A549 (cell line): ENCODE data around the gene TDRD1. TPM values are rescaled to one million over a fixed set of nuclear protein-coding genes. Genes with fewer than 3 reads are reported as not detected.

Experiments
- ATAC-seq, 2 experiments: fragments of 200-7000 bp in 1 of 2; fragments of >200 bp in 1 of 2; cut with Nextera tagmentation in 1 of 2; cut with Tn5 transposase in 1 of 2; 3 replicates each; pipeline versions ENCODE4 v1.8.0 to v1.9.1; 2018 to 2020; ENCODE audit warnings: mild to moderate bottlenecking in 1 of 2, moderate library complexity in 1 of 2
- CTCF ChIA-PET: fragments of 300-600 bp; sonication (Branson Sonifier 250); formaldehyde crosslinking; extraction: SDS; loops from one replicate; lab custom pipeline; 2021; ENCODE audit warnings: antibody characterized with exemption, inconsistent platforms; lab: Yijun Ruan, JAX
- POLR2A ChIA-PET: fragments of 350-600 bp; formaldehyde crosslinking; extraction: SDS; loops from one replicate; lab custom pipeline; 2021; ENCODE audit warnings: antibody characterized with exemption, inconsistent platforms; lab: Yijun Ruan, JAX
- DNase-seq, 2 experiments: peaks; one replicate each; pipeline versions ENCODE4 v3.0.0 to v3.0.0-alpha.2; 2011 to 2016; ENCODE audit warnings: low read depth in 1 of 2, low spot score in 1 of 2
- FAIRE-seq: peaks from 2 replicates; lab custom pipeline; 2011; peaks lifted over from hg19 to GRCh38; lab: Jason Lieb, UNC
- H3K27ac ChIP-seq, 2 experiments: fragments of >200 bp; sonication (Bioruptor Twin); formaldehyde crosslinking; 3 replicates each; pipeline ENCODE4 v1.5.1; 2016 to 2017
- H3K4me1 ChIP-seq: fragments of >200 bp; sonication (Bioruptor Twin); formaldehyde crosslinking; 3 replicates; pipeline ENCODE4 v1.6.1; 2016
- H3K4me2 ChIP-seq: fragments of >200 bp; sonication (Bioruptor Twin); formaldehyde crosslinking; 3 replicates; pipeline ENCODE4 v1.6.1; 2016
- H3K4me3 ChIP-seq: fragments of >200 bp; sonication (Bioruptor Twin); formaldehyde crosslinking; 3 replicates; pipeline ENCODE4 v1.5.1; 2016
- H3K9me3 ChIP-seq: fragments of >200 bp; sonication (Bioruptor Twin); formaldehyde crosslinking; 3 replicates; pipeline ENCODE4 v1.6.1; 2016
- CHD2 ChIP-seq: fragments of 150-350 bp; IDR thresholded peaks from 2 replicates; pipeline ENCODE4 v1.6.1; 2014; ENCODE audit warnings: low read length; ENCODE audit not compliant: partially characterized antibody
- CHD4 ChIP-seq: fragments of 200-600 bp; sonication (generic); IDR thresholded peaks from 2 replicates; pipeline ENCODE4 v1.6.1; 2016; ENCODE audit warnings: antibody characterized with exemption, mild to moderate bottlenecking, borderline replicate concordance
- EP300 ChIP-seq, 2 experiments: fragments of >200 bp; sonication (Bioruptor Twin); formaldehyde crosslinking; IDR thresholded peaks; 2 replicates in 1 of 2; 3 replicates in 1 of 2; pipeline ENCODE4 v1.6.1; 2016 to 2017
- FOXS1 ChIP-seq: fragments of 250-450 bp; sonication (Bioruptor Pico); IDR thresholded peaks from 2 replicates; pipeline ENCODE4 v1.5.0; 2020; ENCODE audit warnings: mild to moderate bottlenecking, moderate library complexity
- GATA3 ChIP-seq: IDR thresholded peaks from 2 replicates; pipeline ENCODE4 v1.6.1; 2012; ENCODE audit warnings: borderline replicate concordance
- HEYL ChIP-seq: fragments of 250-450 bp; sonication (Bioruptor Pico); IDR thresholded peaks from 2 replicates; pipeline ENCODE4 v1.8.0; 2021; ENCODE audit warnings: mild to moderate bottlenecking, moderate library complexity
- KDM1A ChIP-seq: fragments of 200-600 bp; sonication (generic); IDR thresholded peaks from 2 replicates; pipeline ENCODE4 v1.6.1; 2016; ENCODE audit warnings: low read depth, mild to moderate bottlenecking
- KDM5A ChIP-seq: fragments of 200-600 bp; sonication (generic); IDR thresholded peaks from 2 replicates; pipeline ENCODE4 v1.6.1; 2016; ENCODE audit warnings: antibody characterized with exemption, mild to moderate bottlenecking
- NPAS2 ChIP-seq: fragments of 250-450 bp; sonication (Bioruptor Pico); IDR thresholded peaks from 2 replicates; pipeline ENCODE4 v1.8.0; 2022; ENCODE audit warnings: mild to moderate bottlenecking, moderate library complexity, borderline replicate concordance
- NR3C1 ChIP-seq: fragments of >200 bp; sonication (Bioruptor Twin); formaldehyde crosslinking; IDR thresholded peaks from 3 replicates; pipeline ENCODE4 v1.6.1; 2017
- PHF8 ChIP-seq: fragments of 200-600 bp; sonication (generic); IDR thresholded peaks from 2 replicates; pipeline ENCODE4 v1.6.1; 2016; ENCODE audit warnings: low read depth, mild to moderate bottlenecking, antibody characterized with exemption, moderate library complexity, borderline replicate concordance
- RCOR1 ChIP-seq: fragments of 150-350 bp; IDR thresholded peaks from 2 replicates; pipeline ENCODE4 v1.6.1; 2014; ENCODE audit warnings: antibody characterized with exemption, low read length, low read depth
- RFX5 ChIP-seq: fragments of 450-650 bp; IDR thresholded peaks from 2 replicates; pipeline ENCODE4 v1.7.1; 2014; ENCODE audit warnings: antibody characterized with exemption, mild to moderate bottlenecking, moderate library complexity
- RNF2 ChIP-seq: fragments of 200-600 bp; sonication (generic); IDR thresholded peaks from 2 replicates; pipeline ENCODE4 v1.6.1; 2016; ENCODE audit warnings: low read depth, mild to moderate bottlenecking, antibody characterized with exemption, moderate library complexity, borderline replicate concordance
- SREBF2 ChIP-seq: fragments of 450-650 bp; IDR thresholded peaks from 2 replicates; pipeline ENCODE4 v1.6.1; 2014; ENCODE audit warnings: mild to moderate bottlenecking, moderate library complexity
- ZFP36 ChIP-seq: fragments of 450-650 bp; IDR thresholded peaks from 2 replicates; pipeline ENCODE4 v1.6.1; 2014; ENCODE audit warnings: borderline replicate concordance; ENCODE audit not compliant: partially characterized antibody
- ZSCAN20 ChIP-seq: fragments of 250-450 bp; sonication (Bioruptor Pico); IDR thresholded peaks from 2 replicates; pipeline ENCODE4 v1.8.0; 2022; ENCODE audit warnings: mild to moderate bottlenecking, moderate library complexity
- WGBS: methylation state at CpG from one replicate; pipeline ENCODE4 v1.1.6; 2017; ENCODE audit errors: missing lambda C conversion rate; 5-methylcytosine and 5-hydroxymethylcytosine counted together
- polyA plus RNA-seq, 4 experiments: library from polyadenylated mRNA; depleted of rRNA in 3 of 4; stranded (reverse); fragments of >200 nt; fragmentation: RNase III in 1 of 4; extraction: RNeasy Plus Mini Kit Qiagen cat#74134 plus additional on column Dnase treatment in 1 of 4; gene quantifications; 2 replicates in 3 of 4; 3 replicates in 1 of 4; pipeline ENCODE4 v1.2.3, GENCODE V29; 2011 to 2017
- TF ChIP-seq, protein P1 (sequence below): fragments of 150-350 bp; IDR thresholded peaks from 2 replicates; pipeline ENCODE4 v1.6.1; 2014; ENCODE audit warnings: low read depth, mild to moderate bottlenecking, low read length
- TF ChIP-seq, protein P2 (sequence below): fragments of >200 bp; sonication (Bioruptor Twin); formaldehyde crosslinking; IDR thresholded peaks from 3 replicates; pipeline ENCODE4 v1.5.1; 2016
- TF ChIP-seq, protein P3 (sequence below): fragments of 250-450 bp; sonication (Bioruptor Pico); IDR thresholded peaks from 2 replicates; pipeline ENCODE4 v1.5.0; 2020; ENCODE audit warnings: low read depth, mild to moderate bottlenecking, moderate library complexity
- TF ChIP-seq, protein P4 (sequence below): IDR thresholded peaks from 2 replicates; pipeline ENCODE4 v1.6.1; 2012

The TDRD1 gene
- polyA plus RNA-seq, 2 of the 4 experiments (the other 2 are of a cell fraction): not detected

DNA sequence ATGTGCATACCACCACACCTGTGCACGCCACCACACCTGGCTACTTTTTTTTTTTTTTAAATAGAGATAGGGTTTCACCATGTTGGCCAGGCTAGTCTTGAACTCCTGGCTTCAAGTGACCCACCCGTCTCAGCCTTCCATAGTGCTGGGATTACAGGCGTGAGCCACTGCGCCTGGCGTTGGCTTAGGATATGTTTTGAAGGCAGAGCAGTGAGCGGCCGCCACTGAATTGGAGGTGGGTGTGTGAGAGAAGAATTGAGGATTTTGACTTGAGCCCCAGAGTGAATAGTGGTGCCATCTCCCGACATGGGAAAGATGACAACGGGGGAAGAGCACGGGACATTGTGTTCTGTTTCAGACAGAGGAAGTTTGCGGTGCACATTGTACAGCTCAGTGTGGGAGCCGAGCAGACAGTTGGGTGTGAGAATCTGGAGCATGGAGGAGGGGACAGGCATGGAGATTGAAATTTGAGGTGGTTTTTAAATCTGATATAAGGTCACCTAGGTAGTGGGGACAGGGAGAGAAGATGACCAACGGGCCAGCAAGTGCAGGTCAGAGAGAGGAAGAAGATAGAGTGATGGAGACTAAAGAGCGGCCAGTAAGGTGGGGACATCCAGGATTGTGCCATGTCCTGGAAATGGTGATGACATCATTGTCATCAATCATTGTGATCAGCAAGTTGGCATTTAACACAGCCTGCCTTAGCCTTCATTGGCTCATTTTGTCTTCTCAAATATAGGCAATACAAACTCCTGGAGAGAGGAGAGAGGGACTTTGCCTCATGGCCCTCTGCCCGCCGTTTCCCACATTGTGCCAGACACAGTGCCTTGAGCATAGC lies 95.7 kb downstream of the TDRD1 start (continued):
- no peak for TF ChIP-seq CHD2
- TF ChIP-seq, all 56 proteins: peak for 0

DNA sequence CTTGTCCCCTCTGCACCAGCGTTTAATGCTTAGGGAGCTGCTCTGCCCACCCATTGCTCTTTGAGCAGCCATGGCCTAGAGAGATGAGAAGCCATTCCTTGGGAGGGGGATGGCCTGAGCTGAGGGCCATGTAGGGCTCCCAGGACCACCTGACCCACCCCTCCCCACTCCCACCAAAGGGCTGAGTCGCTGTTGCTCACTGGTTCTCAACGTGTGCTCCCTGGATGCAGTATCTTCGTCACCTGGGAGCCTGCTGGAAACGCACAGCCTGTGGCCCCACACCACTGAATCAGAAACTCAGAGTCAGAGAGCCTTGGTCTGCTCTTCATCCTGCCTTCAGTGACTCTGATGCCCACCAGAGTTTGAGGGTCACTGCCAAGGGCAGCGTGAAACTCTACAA lies 96.9 kb downstream of the TDRD1 start:
- no peak for TF ChIP-seq CHD4
- no peak for TF ChIP-seq FOXS1 (CRISPR knock-in tag)
- no peak for TF ChIP-seq HEYL (CRISPR knock-in tag)
- TF ChIP-seq, protein P1, sequence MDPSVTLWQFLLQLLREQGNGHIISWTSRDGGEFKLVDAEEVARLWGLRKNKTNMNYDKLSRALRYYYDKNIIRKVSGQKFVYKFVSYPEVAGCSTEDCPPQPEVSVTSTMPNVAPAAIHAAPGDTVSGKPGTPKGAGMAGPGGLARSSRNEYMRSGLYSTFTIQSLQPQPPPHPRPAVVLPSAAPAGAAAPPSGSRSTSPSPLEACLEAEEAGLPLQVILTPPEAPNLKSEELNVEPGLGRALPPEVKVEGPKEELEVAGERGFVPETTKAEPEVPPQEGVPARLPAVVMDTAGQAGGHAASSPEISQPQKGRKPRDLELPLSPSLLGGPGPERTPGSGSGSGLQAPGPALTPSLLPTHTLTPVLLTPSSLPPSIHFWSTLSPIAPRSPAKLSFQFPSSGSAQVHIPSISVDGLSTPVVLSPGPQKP: no peak
- TF ChIP-seq, protein P2, sequence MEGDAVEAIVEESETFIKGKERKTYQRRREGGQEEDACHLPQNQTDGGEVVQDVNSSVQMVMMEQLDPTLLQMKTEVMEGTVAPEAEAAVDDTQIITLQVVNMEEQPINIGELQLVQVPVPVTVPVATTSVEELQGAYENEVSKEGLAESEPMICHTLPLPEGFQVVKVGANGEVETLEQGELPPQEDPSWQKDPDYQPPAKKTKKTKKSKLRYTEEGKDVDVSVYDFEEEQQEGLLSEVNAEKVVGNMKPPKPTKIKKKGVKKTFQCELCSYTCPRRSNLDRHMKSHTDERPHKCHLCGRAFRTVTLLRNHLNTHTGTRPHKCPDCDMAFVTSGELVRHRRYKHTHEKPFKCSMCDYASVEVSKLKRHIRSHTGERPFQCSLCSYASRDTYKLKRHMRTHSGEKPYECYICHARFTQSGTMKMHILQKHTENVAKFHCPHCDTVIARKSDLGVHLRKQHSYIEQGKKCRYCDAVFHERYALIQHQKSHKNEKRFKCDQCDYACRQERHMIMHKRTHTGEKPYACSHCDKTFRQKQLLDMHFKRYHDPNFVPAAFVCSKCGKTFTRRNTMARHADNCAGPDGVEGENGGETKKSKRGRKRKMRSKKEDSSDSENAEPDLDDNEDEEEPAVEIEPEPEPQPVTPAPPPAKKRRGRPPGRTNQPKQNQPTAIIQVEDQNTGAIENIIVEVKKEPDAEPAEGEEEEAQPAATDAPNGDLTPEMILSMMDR: no peak
- no peak for TF ChIP-seq NR3C1
- TF ChIP-seq ZSCAN20 (CRISPR knock-in tag): no peak
- no peak for TF ChIP-seq PHF8
- no peak for TF ChIP-seq RCOR1
- TF ChIP-seq, protein P3, sequence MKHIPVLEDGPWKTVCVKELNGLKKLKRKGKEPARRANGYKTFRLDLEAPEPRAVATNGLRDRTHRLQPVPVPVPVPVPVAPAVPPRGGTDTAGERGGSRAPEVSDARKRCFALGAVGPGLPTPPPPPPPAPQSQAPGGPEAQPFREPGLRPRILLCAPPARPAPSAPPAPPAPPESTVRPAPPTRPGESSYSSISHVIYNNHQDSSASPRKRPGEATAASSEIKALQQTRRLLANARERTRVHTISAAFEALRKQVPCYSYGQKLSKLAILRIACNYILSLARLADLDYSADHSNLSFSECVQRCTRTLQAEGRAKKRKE: no peak
- no peak for TF ChIP-seq GATA3
- TF ChIP-seq NPAS2 (CRISPR knock-in tag): no peak
- no peak for TF ChIP-seq RNF2
- no peak for TF ChIP-seq ZFP36
- CTCF ChIA-PET: interaction anchor here (0.7 to 3.5 kb wide), 3 partner anchors 10 to 106 kb away, joined by 3 to 11 read pairs (median 3); no protein-coding TSS in a partner anchor
- no peak for FAIRE-seq
- no peak overlapping the region for H3K4me3 ChIP-seq
- H3K27ac ChIP-seq: no peak overlapping the region
- POLR2A ChIA-PET: no interaction called here
- peaks cover 12% of the 10 kb centered on the region for H3K4me1 ChIP-seq
- H3K4me2 ChIP-seq: no peak overlapping the region
- no peaks in the 10 kb centered on the region for H3K9me3 ChIP-seq
- WGBS: 68% methylated on average over 6 of the region's 6 CpGs
- DNase-seq: no peak
- ATAC-seq: no peak

GRCh38 chr10:114276671-114277070 lies 97.5 kb downstream of the TDRD1 start:
- peaks cover 6% of the 10 kb centered on the region for H3K4me1 ChIP-seq
- WGBS: 71% methylated on average over 6 of the region's 6 CpGs
- POLR2A ChIA-PET: no interaction called here
- no peak overlapping the region for H3K4me3 ChIP-seq
- TF ChIP-seq RCOR1: no peak
- no peak for TF ChIP-seq HEYL (CRISPR knock-in tag)
- no peak for TF ChIP-seq KDM1A
- TF ChIP-seq KDM5A: no peak
- TF ChIP-seq RFX5: no peak
- no peak for TF ChIP-seq GATA3
- no peak for TF ChIP-seq RNF2
- TF ChIP-seq, protein P4, sequence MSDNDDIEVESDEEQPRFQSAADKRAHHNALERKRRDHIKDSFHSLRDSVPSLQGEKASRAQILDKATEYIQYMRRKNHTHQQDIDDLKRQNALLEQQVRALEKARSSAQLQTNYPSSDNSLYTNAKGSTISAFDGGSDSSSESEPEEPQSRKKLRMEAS: no peak
- TF ChIP-seq SREBF2: no peak
- TF ChIP-seq EP300 (IDR thresholded peaks at IDR 0.05): no peak
- DNase-seq (no peak), FAIRE-seq (no peak), ATAC-seq (no peak)
- no peak overlapping the region for H3K27ac ChIP-seq
- no peak overlapping the region for H3K4me2 ChIP-seq
- H3K9me3 ChIP-seq: no peaks in the 10 kb centered on the region
- CTCF ChIA-PET: interaction anchor here (0.7 to 3.5 kb wide), 3 partner anchors 10 to 106 kb away, joined by 3 to 11 read pairs (median 3); no protein-coding TSS in a partner anchor
